Skin of body (tissue), 2 donors: Measurements from ENCODE around the gene DAZ1. TPM values are rescaled to one million over a fixed set of nuclear protein-coding genes. Genes with fewer than 3 reads are reported as not detected.
"Not testable (repeated sequence)": the region's sequence is repeated elsewhere in the genome, so short reads cannot be mapped to it uniquely, and the experiment has no call there.

Experiments used
- DNase-seq: peaks from one replicate; lab custom pipeline; 2025; lab: John Stamatoyannopoulos, UW
- total RNA-seq: library from RNA; depleted of rRNA; stranded (reverse); fragments of >200 nt; gene quantifications from one replicate; pipeline ENCODE4 v1.2.3, GENCODE V29; 2014

Gene DAZ1, protein sequence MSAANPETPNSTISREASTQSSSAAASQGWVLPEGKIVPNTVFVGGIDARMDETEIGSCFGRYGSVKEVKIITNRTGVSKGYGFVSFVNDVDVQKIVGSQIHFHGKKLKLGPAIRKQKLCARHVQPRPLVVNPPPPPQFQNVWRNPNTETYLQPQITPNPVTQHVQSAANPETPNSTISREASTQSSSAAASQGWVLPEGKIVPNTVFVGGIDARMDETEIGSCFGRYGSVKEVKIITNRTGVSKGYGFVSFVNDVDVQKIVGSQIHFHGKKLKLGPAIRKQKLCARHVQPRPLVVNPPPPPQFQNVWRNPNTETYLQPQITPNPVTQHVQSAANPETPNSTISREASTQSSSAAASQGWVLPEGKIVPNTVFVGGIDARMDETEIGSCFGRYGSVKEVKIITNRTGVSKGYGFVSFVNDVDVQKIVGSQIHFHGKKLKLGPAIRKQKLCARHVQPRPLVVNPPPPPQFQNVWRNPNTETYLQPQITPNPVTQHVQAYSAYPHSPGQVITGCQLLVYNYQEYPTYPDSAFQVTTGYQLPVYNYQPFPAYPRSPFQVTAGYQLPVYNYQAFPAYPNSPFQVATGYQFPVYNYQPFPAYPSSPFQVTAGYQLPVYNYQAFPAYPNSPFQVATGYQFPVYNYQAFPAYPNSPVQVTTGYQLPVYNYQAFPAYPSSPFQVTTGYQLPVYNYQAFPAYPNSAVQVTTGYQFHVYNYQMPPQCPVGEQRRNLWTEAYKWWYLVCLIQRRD
- not detected for total RNA-seq

DNA sequence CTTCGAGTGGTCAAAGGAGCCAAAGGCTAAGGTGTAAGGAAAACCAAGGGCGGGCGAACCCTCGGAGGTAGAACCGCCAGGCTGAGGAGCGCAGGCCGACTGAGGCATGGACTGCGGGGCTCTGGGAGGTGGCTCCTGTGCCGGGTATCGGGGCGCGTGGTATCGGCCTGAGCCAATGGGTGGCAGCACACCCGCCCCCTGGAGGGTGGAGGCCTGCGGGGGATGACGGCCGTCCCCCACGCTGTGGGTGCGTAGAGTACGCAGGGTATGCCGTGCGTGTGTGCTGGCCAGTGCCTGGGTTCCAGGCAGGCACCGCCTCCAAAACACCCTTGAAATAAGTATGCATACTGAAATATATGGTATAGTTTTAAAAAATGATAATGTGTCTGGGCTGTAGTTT, at the start of gene DAZ1:
TSS of gene DAZ1 (minus strand) at position 101 of the 400 bp plus-strand sequence. CDS start 208 bp downstream, outside the sequence.
- not testable (repeated sequence) for DNase-seq

DNA sequence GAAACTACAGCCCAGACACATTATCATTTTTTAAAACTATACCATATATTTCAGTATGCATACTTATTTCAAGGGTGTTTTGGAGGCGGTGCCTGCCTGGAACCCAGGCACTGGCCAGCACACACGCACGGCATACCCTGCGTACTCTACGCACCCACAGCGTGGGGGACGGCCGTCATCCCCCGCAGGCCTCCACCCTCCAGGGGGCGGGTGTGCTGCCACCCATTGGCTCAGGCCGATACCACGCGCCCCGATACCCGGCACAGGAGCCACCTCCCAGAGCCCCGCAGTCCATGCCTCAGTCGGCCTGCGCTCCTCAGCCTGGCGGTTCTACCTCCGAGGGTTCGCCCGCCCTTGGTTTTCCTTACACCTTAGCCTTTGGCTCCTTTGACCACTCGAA, 20.4 kb upstream of the DAZ1 start, which contains the start of gene DAZ2:
TSS of gene DAZ2 (plus strand) at position 301 of the 400 bp plus-strand sequence. CDS start 208 bp downstream, outside the sequence.
- DNase-seq, result not testable (repeated sequence)

DNA sequence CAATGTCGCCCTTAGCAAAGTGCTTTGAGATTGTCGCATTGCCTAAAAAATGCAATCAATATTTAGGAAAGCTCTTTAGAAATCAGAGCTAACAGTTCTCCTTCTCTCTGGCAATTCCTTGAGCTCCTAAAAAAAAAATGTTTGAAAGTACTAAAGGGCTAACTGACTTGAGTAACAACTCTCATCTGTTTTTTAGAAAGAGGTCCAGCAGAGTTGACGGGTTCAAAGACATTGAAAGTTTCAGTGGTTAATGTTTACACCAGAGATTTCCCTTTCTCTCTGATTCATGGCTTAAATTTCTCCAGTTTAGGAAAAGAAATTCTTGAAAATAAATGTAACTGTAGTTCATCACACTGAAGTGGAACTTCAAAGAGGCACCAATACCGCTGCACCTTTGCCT, 11.9 kb upstream of the DAZ1 start:
- not testable (repeated sequence) for DNase-seq

DNA sequence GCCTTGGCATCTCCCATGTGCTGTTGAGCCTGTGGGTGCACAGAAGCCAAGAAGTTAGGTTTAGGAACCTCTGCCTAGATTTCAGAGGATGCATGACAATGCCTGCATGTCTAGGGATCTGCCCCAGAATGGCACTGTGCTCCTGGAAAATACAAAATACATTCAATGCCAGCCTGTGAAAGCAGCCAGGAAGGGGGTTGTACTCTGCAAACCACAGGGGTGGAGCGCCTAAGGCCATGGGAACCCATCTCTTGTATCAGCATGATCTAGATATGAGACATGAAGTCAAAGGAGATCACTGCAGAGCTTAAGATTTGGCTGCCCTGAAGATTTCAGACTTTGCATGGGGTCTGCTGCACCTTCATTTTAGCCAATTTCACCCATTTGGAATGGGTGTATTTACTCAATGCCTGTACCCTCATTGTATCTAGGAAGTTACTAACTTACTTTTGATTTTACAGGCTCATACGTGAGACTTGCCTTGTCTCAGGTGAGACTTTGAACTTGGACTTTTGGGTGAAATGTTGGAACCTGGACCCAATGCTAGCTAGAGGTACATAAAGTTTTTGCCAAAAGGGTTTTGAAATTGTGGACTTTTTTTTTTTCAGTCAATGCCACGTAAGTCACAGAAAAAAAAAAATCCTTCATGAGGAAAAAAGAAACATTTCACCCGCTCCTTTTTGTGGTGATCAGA, 11.1 kb upstream of the DAZ1 start:
- not testable (repeated sequence) for DNase-seq

DNA sequence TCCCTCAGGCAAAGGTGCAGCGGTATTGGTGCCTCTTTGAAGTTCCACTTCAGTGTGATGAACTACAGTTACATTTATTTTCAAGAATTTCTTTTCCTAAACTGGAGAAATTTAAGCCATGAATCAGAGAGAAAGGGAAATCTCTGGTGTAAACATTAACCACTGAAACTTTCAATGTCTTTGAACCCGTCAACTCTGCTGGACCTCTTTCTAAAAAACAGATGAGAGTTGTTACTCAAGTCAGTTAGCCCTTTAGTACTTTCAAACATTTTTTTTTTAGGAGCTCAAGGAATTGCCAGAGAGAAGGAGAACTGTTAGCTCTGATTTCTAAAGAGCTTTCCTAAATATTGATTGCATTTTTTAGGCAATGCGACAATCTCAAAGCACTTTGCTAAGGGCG, 8.6 kb upstream of the DAZ1 start:
- DNase-seq, result not testable (repeated sequence)

Other genes with a start within 250 kb of the DAZ1 start
- gene BPY2, start 214.7 kb downstream of the DAZ1 start, total RNA-seq, result not detected
- gene DAZ2, start 20.5 kb upstream of the DAZ1 start, total RNA-seq, result not detected